Heart right ventricle (tissue), 16 donors: ENCODE results near the gene FAM20C. TPM values are rescaled to one million over a fixed set of nuclear protein-coding genes. Genes with fewer than 3 reads are reported as not detected.

Experiments used
- ATAC-seq, 8 donors: fragments of 200-7000 bp; cut with Tn5 transposase; one replicate each; pipeline ENCODE4 v1.9.1; 2020; ENCODE audit warnings: mild to moderate bottlenecking in 8 of 8, moderate library complexity in 8 of 8, moderate number of reproducible peaks in 1 of 8
- DNase-seq, 2 donors: peaks; one replicate each; pipeline ENCODE4 v3.0.0-alpha.2; 2020
- H3K27ac ChIP-seq, 10 donors: fragments of 200-600 bp; sonication (generic) in 2 of 10; one replicate each; pipeline versions ENCODE4 v1.5.0 to v1.8.0; 2020 to 2022; ENCODE audit warnings: mild to moderate bottlenecking in 3 of 10
- H3K27me3 ChIP-seq, 7 donors: fragments of 200-600 bp; one replicate each; pipeline ENCODE4 v1.8.0; 2021 to 2022; ENCODE audit warnings: mild to moderate bottlenecking in 2 of 7
- H3K36me3 ChIP-seq, 9 donors: fragments of 200-600 bp; sonication (generic) in 1 of 9; one replicate each; pipeline versions ENCODE4 v1.5.0 to v1.8.0; 2020 to 2022; ENCODE audit warnings: mild to moderate bottlenecking in 2 of 9
- H3K4me1 ChIP-seq, 9 donors: fragments of 200-600 bp; sonication (generic) in 1 of 9; one replicate each; pipeline versions ENCODE4 v1.5.0 to v1.8.0; 2020 to 2022; ENCODE audit warnings: mild to moderate bottlenecking in 4 of 9
- H3K4me3 ChIP-seq, 10 donors: fragments of 200-600 bp; sonication (generic) in 2 of 10; one replicate each; pipeline versions ENCODE4 v1.5.0 to v1.8.0; 2020 to 2022; ENCODE audit warnings: mild to moderate bottlenecking in 7 of 10, moderate library complexity in 2 of 10
- H3K9me3 ChIP-seq, 11 donors: fragments of 200-600 bp in 10 of 11; sonication (generic) in 2 of 11; one replicate each; pipeline versions ENCODE4 v1.5.0 to v1.8.0; 2013 to 2022; ENCODE audit warnings: mild to moderate bottlenecking in 2 of 11, control low read depth in 1 of 11, moderate library complexity in 1 of 11
- CTCF ChIP-seq, 9 donors: fragments of 200-600 bp; sonication (generic) in 2 of 9; IDR thresholded peaks; one replicate each; pipeline versions ENCODE4 v1.5.0 to v1.8.0; 2021 to 2022; ENCODE audit warnings: antibody characterized with exemption in 9 of 9, mild to moderate bottlenecking in 5 of 9, moderate library complexity in 1 of 9
- WGBS, 2 donors: extraction: QIAGEN DNeasy Blood & Tissue Kit; methylation state at CpG; one replicate each; pipeline ENCODE4 v1.1.7; 2013; ENCODE audit warnings: inconsistent platforms in 1 of 2; 5-methylcytosine and 5-hydroxymethylcytosine counted together
- intact Hi-C, 10 donors: fragments of 100-400 bp; cut with DNase I; formaldehyde crosslinking; loops; one replicate each; pipeline versions ENCODE4 v1.11.1 to v1.14.2; 2022
- polyA plus RNA-seq, 2 donors: library from polyadenylated mRNA; stranded (reverse); fragments of 200-250 nt; gene quantifications; one replicate each; pipeline ENCODE4 v1.2.3, GENCODE V29; 2013
- total RNA-seq, 10 donors: library from RNA; stranded (reverse); fragmentation: NEBNext Ultra II Directional in 3 of 10; extraction: Animal tissue kit (Norgen Biotek cat#: 25700) in 3 of 10; gene quantifications; one replicate each; pipeline versions ENCODE4 v1.2.1 to v1.2.4, GENCODE V29; 2021 to 2023
- donor health status: Arrhythmogenic right ventricular cardiomyopathy.
- donor health status: ischemic (EF 13 %, LVEDD 7.1; RV severe dilation, severe dysfunction).
- donor health status: healthy with polysubstance abuse.
- donor health status: DM: no; HTN: yes; CAD: no.
- donor health status: DM: no; HTN: no; CAD: no.
- donor health status: ischemic (EF 25% LVEDD 6.9; RV normal size, moderate dysfunction).
- donor health status: ischemic (EF 25% LVEDD 5.7; RV mildly dilated, moderate dysfunction).
- donor health status: healthy.
- donor health status: DM: yes; HTN: yes; CAD: no.
- donor health status: Ischemic cardiomyopathy.
- donor health status: ischemic (EF 35%, LVEDD 5.7; RV mildly dilated, moderate dysfunction).
- donor health status: nonischemic (EF 11% LVEDD 7.7; RV severe dilation, severe dysfunction).
- donor health status: DM: yes; HTN: yes; CAD: no.
- donor health status: PGD.
- donor health status: ischemic (EF 29% LVEDD 5.4; RV normal size, mild dysfunction).
- donor health status: nonischemic (EF 23%, LVEDD 6.1; RV moderate dilation, normal function).

FAM20C gene
- total and polyA plus RNA-seq, 12 donors = 12.4 to 59.8 (median 19.2) TPM

- 67 to 70% methylated on average over 18 of the region's 18 CpGs for WGBS, 2 donors
- Histone ChIP-seq H3K4me3 (peak overlapping the region in 1 of 10 donors; percentile 18), H3K27ac (peak overlapping the region in 1 of 10 donors; percentile 58), H3K27me3 (peaks cover 0 to 8% (median 4%) of the 10 kb centered on the region in 7 donors), H3K9me3 (no peaks in the 10 kb centered on the region), H3K4me1 (peaks cover 0 to 25% (median 8%) of the 10 kb centered on the region in 9 donors), H3K36me3 (no peaks in the 10 kb centered on the region)
- peak in 4 of 8 donors; percentile 22 to 30 (median 26) for ATAC-seq
- no peak for TF ChIP-seq CTCF (IDR thresholded peaks at IDR 0.05)
- no peak for DNase-seq
- intact Hi-C loops = no loop called here
These were observed 25.9 kb upstream of the FAM20C start for GRCh38 chr7:166338-167060.

GRCh38 chr7:167090-167855, 25.1 kb upstream of the FAM20C start:
- Histone ChIP-seq H3K27ac (peak overlapping the region in 1 of 10 donors; percentile 58), H3K36me3 (no peaks in the 10 kb centered on the region), H3K27me3 (peaks cover 0 to 8% (median 4%) of the 10 kb centered on the region in 7 donors), H3K9me3 (no peaks in the 10 kb centered on the region), H3K4me1 (peaks cover 0 to 25% (median 8%) of the 10 kb centered on the region in 9 donors), H3K4me3 (peak overlapping the region in 1 of 10 donors; percentile 18)
- intact Hi-C loops = no loop called here
- ATAC-seq = peak in 5 of 8 donors; percentile 26 to 39 (median 34)
- no peak for TF ChIP-seq CTCF (IDR thresholded peaks at IDR 0.05)
- no peak for DNase-seq
- 67 to 72% methylated on average over 25 of the region's 25 CpGs for WGBS, 2 donors

GRCh38 chr7:167976-168791, 24.2 kb upstream of the FAM20C start:
- Histone ChIP-seq H3K4me1 (peaks cover 0 to 19% (median 8%) of the 10 kb centered on the region in 9 donors), H3K4me3 (no peak overlapping the region), H3K36me3 (no peaks in the 10 kb centered on the region), H3K27ac (no peak overlapping the region), H3K9me3 (no peaks in the 10 kb centered on the region), H3K27me3 (peaks cover 0 to 8% (median 4%) of the 10 kb centered on the region in 7 donors)
- 90% methylated on average over 31 of the region's 31 CpGs for WGBS, 2 donors
- TF ChIP-seq CTCF (IDR thresholded peaks at IDR 0.05) = no peak
- ATAC-seq (no peak), DNase-seq (no peak)
- intact Hi-C loops = no loop called here
